HEK293 (cell line): Measurements from ENCODE around the gene WDR13.

ENCODE experiments used
- CTCF ChIA-PET: fragments of 350-600 bp; formaldehyde crosslinking; extraction: SDS; loops from one replicate; lab custom pipeline; 2021; ENCODE audit warnings: antibody characterized with exemption; lab: Yijun Ruan, JAX
- POLR2A ChIA-PET: fragments of 300-600 bp; formaldehyde crosslinking; extraction: SDS; loops from one replicate; lab custom pipeline; 2020; ENCODE audit warnings: antibody characterized with exemption, inconsistent platforms; lab: Yijun Ruan, JAX
- H3K27ac ChIP-seq: fragments of 200-500 bp; sonication (Bioruptor generic); 2 replicates; pipeline ENCODE4 v1.5.1; 2014; ENCODE audit warnings: low read depth, low read length, control low read depth, inconsistent platforms; ENCODE audit errors: extremely low read depth
- H3K36me3 ChIP-seq, 2 experiments: fragments of 200-500 bp in 1 of 2; sonication (Bioruptor generic) in 1 of 2; 1 replicate in 1 of 2; 2 replicates in 1 of 2; pipeline ENCODE4 v1.5.1; 2014 to 2017; ENCODE audit warnings: inconsistent platforms in 2 of 2, low read length in 2 of 2; ENCODE audit not compliant: control insufficient read depth in 2 of 2, insufficient read depth in 1 of 2
- H3K4me1 ChIP-seq: fragments of 200-500 bp; sonication (Bioruptor generic); 2 replicates; pipeline ENCODE4 v1.5.1; 2014; ENCODE audit warnings: mild to moderate bottlenecking, low read length, inconsistent platforms; ENCODE audit not compliant: control insufficient read depth, insufficient read depth
- H3K4me3 ChIP-seq: 2 replicates; pipeline ENCODE4 v1.5.1; 2011; ENCODE audit warnings: low read depth, mild to moderate bottlenecking, control low read depth, low read length, moderate library complexity
- H3K9me3 ChIP-seq: fragments of 200-500 bp; sonication (Bioruptor generic); 2 replicates; pipeline ENCODE4 v1.5.1; 2014; ENCODE audit warnings: low read depth, low read length, inconsistent platforms; ENCODE audit not compliant: control insufficient read depth, insufficient read depth
- BCL6B ChIP-seq: fragments of 450-650 bp; formaldehyde crosslinking; IDR thresholded peaks from 2 replicates; pipeline ENCODE4 v1.5.1; 2017; ENCODE audit warnings: missing biosample characterization, missing genetic modification characterization
- HOXD13 ChIP-seq: sonication (generic); formaldehyde crosslinking; IDR thresholded peaks from 2 replicates; pipeline ENCODE4 v1.8.0; 2022; ENCODE audit warnings: missing genetic modification reagents, borderline replicate concordance
- IKZF3 ChIP-seq: fragments of 450-650 bp; IDR thresholded peaks from 2 replicates; pipeline ENCODE4 v1.5.0; 2018; ENCODE audit warnings: missing biosample characterization, mild to moderate bottlenecking, missing genetic modification characterization, moderate library complexity
- KLF1 ChIP-seq: fragments of 450-650 bp; formaldehyde crosslinking; IDR thresholded peaks from 2 replicates; pipeline ENCODE4 v1.5.1; 2016; ENCODE audit warnings: missing biosample characterization, missing genetic modification characterization
- OSR2 ChIP-seq: fragments of 450-650 bp; formaldehyde crosslinking; IDR thresholded peaks from 2 replicates; pipeline ENCODE4 v1.5.1; 2016; ENCODE audit warnings: missing biosample characterization, missing genetic modification characterization
- PRDM10 ChIP-seq: fragments of 450-650 bp; formaldehyde crosslinking; IDR thresholded peaks from 2 replicates; pipeline ENCODE4 v1.5.1; 2016; ENCODE audit warnings: missing biosample characterization, missing genetic modification characterization
- SP7 ChIP-seq: fragments of 450-650 bp; formaldehyde crosslinking; IDR thresholded peaks from 2 replicates; pipeline ENCODE4 v1.5.1; 2016; ENCODE audit warnings: missing biosample characterization, missing genetic modification characterization
- ZBTB17 ChIP-seq: fragments of 450-650 bp; formaldehyde crosslinking; IDR thresholded peaks from 2 replicates; pipeline ENCODE4 v1.5.1; 2016; ENCODE audit warnings: missing biosample characterization, missing genetic modification characterization
- ZBTB20 ChIP-seq: fragments of 450-650 bp; formaldehyde crosslinking; IDR thresholded peaks from 2 replicates; pipeline ENCODE4 v1.5.1; 2016; ENCODE audit warnings: missing biosample characterization, missing genetic modification characterization
- ZFP69B ChIP-seq: fragments of 450-650 bp; formaldehyde crosslinking; IDR thresholded peaks from 2 replicates; pipeline ENCODE4 v1.5.1; 2016; ENCODE audit warnings: missing biosample characterization, missing genetic modification characterization
- ZNF184 ChIP-seq: fragments of 450-650 bp; IDR thresholded peaks from 2 replicates; pipeline ENCODE4 v1.5.1; 2018; ENCODE audit warnings: missing biosample characterization, mild to moderate bottlenecking, missing genetic modification characterization
- ZNF223 ChIP-seq: fragments of 450-650 bp; formaldehyde crosslinking; IDR thresholded peaks from 2 replicates; pipeline ENCODE4 v1.5.1; 2016; ENCODE audit warnings: missing biosample characterization, missing genetic modification characterization
- ZNF280C ChIP-seq: fragments of 450-650 bp; formaldehyde crosslinking; IDR thresholded peaks from 2 replicates; pipeline ENCODE4 v1.5.1; 2016; ENCODE audit warnings: missing biosample characterization, missing genetic modification characterization
- ZNF423 ChIP-seq: fragments of 450-650 bp; formaldehyde crosslinking; IDR thresholded peaks from 2 replicates; pipeline ENCODE4 v1.5.1; 2016; ENCODE audit warnings: missing biosample characterization, missing genetic modification characterization
- ZNF514 ChIP-seq: fragments of 450-650 bp; formaldehyde crosslinking; IDR thresholded peaks from 2 replicates; pipeline ENCODE4 v1.5.1; 2016; ENCODE audit warnings: missing biosample characterization, missing genetic modification characterization
- ZNF580 ChIP-seq: fragments of 450-650 bp; formaldehyde crosslinking; IDR thresholded peaks from 2 replicates; pipeline ENCODE4 v1.5.1; 2016; ENCODE audit warnings: missing biosample characterization, missing genetic modification characterization
- ZNF585B ChIP-seq: fragments of 450-650 bp; formaldehyde crosslinking; IDR thresholded peaks from 2 replicates; pipeline ENCODE4 v1.5.1; 2016; ENCODE audit warnings: missing biosample characterization, missing genetic modification characterization
- ZNF596 ChIP-seq: fragments of 450-650 bp; IDR thresholded peaks from 2 replicates; pipeline ENCODE4 v1.5.0; 2018; ENCODE audit warnings: missing biosample characterization, mild to moderate bottlenecking, missing genetic modification characterization, moderate library complexity
- ZNF629 ChIP-seq: fragments of 450-650 bp; formaldehyde crosslinking; IDR thresholded peaks from 2 replicates; pipeline ENCODE4 v1.5.1; 2017; ENCODE audit warnings: missing biosample characterization, missing genetic modification characterization
- ZNF645 ChIP-seq: fragments of 450-650 bp; formaldehyde crosslinking; IDR thresholded peaks from 2 replicates; pipeline ENCODE4; 2016; ENCODE audit warnings: missing biosample characterization, missing genetic modification characterization
- ZXDB ChIP-seq: fragments of 450-650 bp; formaldehyde crosslinking; IDR thresholded peaks from 2 replicates; pipeline ENCODE4 v1.5.1; 2016; ENCODE audit warnings: missing biosample characterization, missing genetic modification characterization
- TF ChIP-seq, protein P1 (sequence below): fragments of 450-650 bp; formaldehyde crosslinking; IDR thresholded peaks from 2 replicates; pipeline ENCODE4 v1.5.1; 2016; ENCODE audit warnings: missing biosample characterization, missing genetic modification characterization

The WDR13 gene

GRCh38 chrX:48578661-48579128 is 18.6 kb upstream of the WDR13 start (continued):
- TF ChIP-seq ZNF580: no peak
- no peak for TF ChIP-seq BCL6B
- peak; percentile 57; the same call in 1 of the 2 replicates for TF ChIP-seq SP7
- TF ChIP-seq ZNF629 (tag by site-specific recombination): peak; percentile 45; the same call in 1 of the 2 replicates
- TF ChIP-seq ZNF585B (tag by site-specific recombination): no peak
- TF ChIP-seq ZNF184 (tag by site-specific recombination): no peak
- TF ChIP-seq, protein P1, sequence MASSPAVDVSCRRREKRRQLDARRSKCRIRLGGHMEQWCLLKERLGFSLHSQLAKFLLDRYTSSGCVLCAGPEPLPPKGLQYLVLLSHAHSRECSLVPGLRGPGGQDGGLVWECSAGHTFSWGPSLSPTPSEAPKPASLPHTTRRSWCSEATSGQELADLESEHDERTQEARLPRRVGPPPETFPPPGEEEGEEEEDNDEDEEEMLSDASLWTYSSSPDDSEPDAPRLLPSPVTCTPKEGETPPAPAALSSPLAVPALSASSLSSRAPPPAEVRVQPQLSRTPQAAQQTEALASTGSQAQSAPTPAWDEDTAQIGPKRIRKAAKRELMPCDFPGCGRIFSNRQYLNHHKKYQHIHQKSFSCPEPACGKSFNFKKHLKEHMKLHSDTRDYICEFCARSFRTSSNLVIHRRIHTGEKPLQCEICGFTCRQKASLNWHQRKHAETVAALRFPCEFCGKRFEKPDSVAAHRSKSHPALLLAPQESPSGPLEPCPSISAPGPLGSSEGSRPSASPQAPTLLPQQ (tag by site-specific recombination): no peak
- no peak for TF ChIP-seq ZNF645
- no peak for TF ChIP-seq ZBTB17 (tag by site-specific recombination)
- TF ChIP-seq ZNF423 (tag by site-specific recombination): no peak
- TF ChIP-seq IKZF3 (tag by site-specific recombination): 0 out of 2 replicates have a peak, but pooled peaks have one; percentile 14
- no peak for TF ChIP-seq ZNF596 (tag by site-specific recombination)
- TF ChIP-seq OSR2: 0 out of 2 replicates have a peak, but pooled peaks have one; percentile 24
- TF ChIP-seq ZXDB (tag by site-specific recombination): peak; percentile 68; the same call in 1 of the 2 replicates
- TF ChIP-seq ZNF280C (tag by site-specific recombination): no peak
- no peak for TF ChIP-seq HOXD13 (CRISPR knock-in tag)
- TF ChIP-seq KLF1 (tag by site-specific recombination): no peak
- no peak for TF ChIP-seq ZFP69B
- TF ChIP-seq ZNF223 (tag by site-specific recombination): no peak

DNA sequence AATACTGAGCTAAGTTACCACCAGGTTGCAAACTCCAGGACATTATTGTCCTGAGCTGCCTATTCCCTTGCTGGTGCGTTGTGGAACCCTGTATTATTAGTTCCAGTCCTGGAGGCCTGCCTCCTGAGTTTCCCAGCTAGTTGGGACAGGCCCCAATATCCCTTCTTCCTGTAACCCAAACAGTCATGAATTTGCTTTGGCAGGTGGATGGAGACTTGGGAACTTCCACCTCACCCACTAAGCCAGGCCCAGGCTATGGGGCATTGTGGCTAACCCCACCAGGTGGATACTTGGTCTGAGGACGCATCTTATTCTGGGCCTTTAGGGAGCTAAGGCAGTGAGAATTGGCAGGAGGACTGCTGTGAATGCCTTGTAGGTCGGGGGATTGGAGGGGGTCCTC is 18.0 kb upstream of the WDR13 start:
- H3K9me3 ChIP-seq: no peaks in the 10 kb centered on the region
- peaks cover 8 to 52% of the 10 kb centered on the region in 2 experiments for H3K36me3 ChIP-seq
- H3K4me1 ChIP-seq: peaks cover 3% of the 10 kb centered on the region; the same call in 1 of the 2 replicates
- no peak for TF ChIP-seq PRDM10 (tag by site-specific recombination)
- no peak for TF ChIP-seq ZNF514 (tag by site-specific recombination)
- TF ChIP-seq ZBTB20 (tag by site-specific recombination): 0 out of 2 replicates have a peak, but pooled peaks have one; percentile 9
- CTCF ChIA-PET: no interaction called here
- POLR2A ChIA-PET: interaction anchor here (0.7 to 1.8 kb wide), 6 partner anchors 10 to 379 kb away, joined by 3 to 5 read pairs (median 4); no protein-coding TSS in a partner anchor
- H3K4me3 ChIP-seq: no peak overlapping the region
- H3K27ac ChIP-seq: no peak overlapping the region
